ENCODE data around the gene CACNA1B. TPM values are rescaled to one million over a fixed set of nuclear protein-coding genes. Genes with fewer than 3 reads are reported as not detected.

The CACNA1B gene
- total RNA-seq, 1 donor from 2014 or later = 0.19 TPM

GRCh38 chr9:137969685-137970084 lies 92.1 kb downstream of the CACNA1B start:
- no peaks in the 10 kb centered on the region for H3K4me1 ChIP-seq
- H3K27me3 ChIP-seq (ENCODE audit: low read depth) = peaks cover 63% of the 10 kb centered on the region
- H3K9me3 ChIP-seq (replicated peaks) = peaks cover 1% of the 10 kb centered on the region
- intact Hi-C loops (cut with micrococcal nuclease) = no loop called here
- no peak overlapping the region for H3K27ac ChIP-seq (replicated peaks)
- TF ChIP-seq, protein P1, sequence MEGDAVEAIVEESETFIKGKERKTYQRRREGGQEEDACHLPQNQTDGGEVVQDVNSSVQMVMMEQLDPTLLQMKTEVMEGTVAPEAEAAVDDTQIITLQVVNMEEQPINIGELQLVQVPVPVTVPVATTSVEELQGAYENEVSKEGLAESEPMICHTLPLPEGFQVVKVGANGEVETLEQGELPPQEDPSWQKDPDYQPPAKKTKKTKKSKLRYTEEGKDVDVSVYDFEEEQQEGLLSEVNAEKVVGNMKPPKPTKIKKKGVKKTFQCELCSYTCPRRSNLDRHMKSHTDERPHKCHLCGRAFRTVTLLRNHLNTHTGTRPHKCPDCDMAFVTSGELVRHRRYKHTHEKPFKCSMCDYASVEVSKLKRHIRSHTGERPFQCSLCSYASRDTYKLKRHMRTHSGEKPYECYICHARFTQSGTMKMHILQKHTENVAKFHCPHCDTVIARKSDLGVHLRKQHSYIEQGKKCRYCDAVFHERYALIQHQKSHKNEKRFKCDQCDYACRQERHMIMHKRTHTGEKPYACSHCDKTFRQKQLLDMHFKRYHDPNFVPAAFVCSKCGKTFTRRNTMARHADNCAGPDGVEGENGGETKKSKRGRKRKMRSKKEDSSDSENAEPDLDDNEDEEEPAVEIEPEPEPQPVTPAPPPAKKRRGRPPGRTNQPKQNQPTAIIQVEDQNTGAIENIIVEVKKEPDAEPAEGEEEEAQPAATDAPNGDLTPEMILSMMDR (IDR thresholded peaks at IDR 0.05; ENCODE audit: borderline replicate concordance) = no peak
- H3K4me3 ChIP-seq = no peak overlapping the region
- no peaks in the 10 kb centered on the region for H3K36me3 ChIP-seq
- DNase-seq = no peak

GRCh38 chr9:137970098-137970497 lies 92.5 kb downstream of the CACNA1B start:
- intact Hi-C loops (cut with micrococcal nuclease) = no loop called here
- no peaks in the 10 kb centered on the region for H3K9me3 ChIP-seq (replicated peaks)
- H3K27me3 ChIP-seq (ENCODE audit: low read depth) = peaks cover 63% of the 10 kb centered on the region
- H3K4me3 ChIP-seq = no peak overlapping the region
- H3K27ac ChIP-seq (replicated peaks) = no peak overlapping the region
- TF ChIP-seq, protein P1 (IDR thresholded peaks at IDR 0.05; ENCODE audit: borderline replicate concordance) = no peak
- H3K4me1 ChIP-seq = no peaks in the 10 kb centered on the region
- H3K36me3 ChIP-seq = no peaks in the 10 kb centered on the region
- no peak for DNase-seq

GRCh38 chr9:137970686-137971476 lies 93.3 kb downstream of the CACNA1B start:
- intact Hi-C loops (cut with micrococcal nuclease) = no loop called here
- no peaks in the 10 kb centered on the region for H3K36me3 ChIP-seq
- TF ChIP-seq, protein P1 (IDR thresholded peaks at IDR 0.05; ENCODE audit: borderline replicate concordance) = no peak
- H3K4me1 ChIP-seq = no peaks in the 10 kb centered on the region
- no peaks in the 10 kb centered on the region for H3K9me3 ChIP-seq (replicated peaks)
- peaks cover 63% of the 10 kb centered on the region for H3K27me3 ChIP-seq (ENCODE audit: low read depth)
- no peak for DNase-seq
- H3K27ac ChIP-seq (replicated peaks) = no peak overlapping the region
- H3K4me3 ChIP-seq = no peak overlapping the region

DNA sequence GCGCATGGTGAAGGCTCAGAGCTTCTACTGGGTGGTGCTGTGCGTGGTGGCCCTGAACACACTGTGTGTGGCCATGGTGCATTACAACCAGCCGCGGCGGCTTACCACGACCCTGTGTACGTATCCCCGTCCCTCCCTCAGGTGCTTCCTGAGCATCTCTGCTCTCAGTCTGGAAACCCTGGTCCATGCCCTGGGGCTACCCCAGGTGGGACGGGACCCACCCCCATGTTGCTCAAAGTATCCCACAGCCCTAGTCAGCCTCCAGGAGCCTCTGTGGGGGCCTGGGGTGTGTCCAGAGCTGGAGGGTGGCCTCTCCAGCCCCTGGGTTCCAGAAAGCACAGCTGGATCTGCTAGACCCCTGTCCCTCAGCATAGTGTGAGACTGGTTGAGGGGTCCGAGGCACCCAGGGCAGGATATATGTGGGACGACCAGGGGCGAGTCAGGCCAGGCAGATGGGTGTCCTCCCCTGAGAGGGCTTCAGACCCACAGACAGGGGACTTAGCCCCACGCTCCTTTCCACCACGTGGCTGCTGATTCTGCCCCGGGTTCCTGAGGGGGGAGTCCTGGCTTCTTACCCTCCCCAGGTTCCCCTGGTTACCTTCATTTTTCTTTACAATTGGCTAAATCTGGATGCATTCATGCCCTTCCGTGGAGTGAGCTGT lies 94.0 kb downstream of the CACNA1B start:
- no peak overlapping the region for H3K4me3 ChIP-seq
- H3K27me3 ChIP-seq (ENCODE audit: low read depth) = peaks cover 63% of the 10 kb centered on the region
- H3K9me3 ChIP-seq (replicated peaks) = no peaks in the 10 kb centered on the region
- intact Hi-C loops (cut with micrococcal nuclease) = no loop called here
- no peaks in the 10 kb centered on the region for H3K4me1 ChIP-seq
- TF ChIP-seq, protein P1 (IDR thresholded peaks at IDR 0.05; ENCODE audit: borderline replicate concordance) = no peak
- no peak for DNase-seq
- no peaks in the 10 kb centered on the region for H3K36me3 ChIP-seq
- H3K27ac ChIP-seq (replicated peaks) = no peak overlapping the region

DNA sequence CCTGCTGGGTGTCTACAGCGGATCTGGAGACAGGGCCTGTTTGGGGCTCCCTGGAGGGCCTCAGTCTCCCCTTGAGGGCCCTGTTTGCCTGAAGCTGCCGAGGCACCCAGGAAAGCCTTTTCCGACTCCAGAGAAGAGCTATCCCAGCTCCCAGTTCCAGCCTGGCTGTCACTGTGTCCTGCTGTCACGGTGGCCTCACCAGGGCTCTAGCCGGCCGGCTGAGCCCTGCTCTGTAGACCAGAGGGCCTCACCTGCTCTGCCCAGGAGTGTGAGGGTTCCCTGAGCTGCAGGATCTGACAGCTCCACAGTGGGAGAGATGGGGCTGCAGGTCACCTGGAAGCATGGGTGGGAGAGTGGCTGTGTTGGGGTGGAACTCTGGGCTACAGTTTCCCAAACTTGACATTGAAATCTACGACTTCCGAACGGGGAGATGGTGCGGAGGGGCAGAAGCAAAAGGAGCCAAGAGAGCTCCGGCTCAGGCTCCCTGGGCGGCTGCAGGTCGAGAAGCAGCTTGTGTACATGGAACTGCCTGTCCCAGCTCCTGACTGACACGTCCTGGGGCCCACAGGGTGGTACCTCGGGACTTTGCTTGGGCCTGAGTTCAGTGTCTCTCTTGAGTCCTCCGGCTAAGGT lies 94.9 kb downstream of the CACNA1B start:
- DNase-seq = no peak
- Histone ChIP-seq H3K4me3 (no peak overlapping the region), H3K9me3 (replicated peaks) (no peaks in the 10 kb centered on the region), H3K27ac (replicated peaks) (no peak overlapping the region), H3K27me3 (ENCODE audit: low read depth) (peaks cover 59% of the 10 kb centered on the region), H3K36me3 (no peaks in the 10 kb centered on the region), H3K4me1 (no peaks in the 10 kb centered on the region)
- TF ChIP-seq, protein P1 (IDR thresholded peaks at IDR 0.05; ENCODE audit: borderline replicate concordance) = no peak
- intact Hi-C loops (cut with micrococcal nuclease) = no loop called here

All from left ventricle myocardium inferior (tissue), 1 donor.